GM23338 (cell line): ENCODE measurements around the gene ASB15. TPM values are rescaled to one million over a fixed set of nuclear protein-coding genes. Genes with fewer than 3 reads are reported as not detected.

ENCODE experiments used
- CREB1 ChIP-seq: fragments of 250-450 bp; sonication (Bioruptor Pico); IDR thresholded peaks from 2 replicates; pipeline ENCODE4 v1.5.0; 2020; ENCODE audit warnings: low read depth, mild to moderate bottlenecking, moderate library complexity
- EZH2 ChIP-seq: fragments of 200-600 bp; sonication (generic); IDR thresholded peaks from one replicate; pipeline ENCODE4 v1.8.0; 2017; ENCODE audit warnings: antibody characterized with exemption, mild to moderate bottlenecking, low read depth; ENCODE audit not compliant: unreplicated experiment
- EZH2phosphoT487 ChIP-seq: fragments of 200-600 bp; sonication (generic); IDR thresholded peaks from one replicate; pipeline ENCODE4 v1.8.1; 2018; ENCODE audit warnings: antibody characterized with exemption; ENCODE audit not compliant: unreplicated experiment
- NANOG ChIP-seq: IDR thresholded peaks from 2 replicates; pipeline ENCODE4 v1.6.1; 2016; ENCODE audit warnings: antibody characterized with exemption, borderline replicate concordance
- POLR2AphosphoS5 ChIP-seq: IDR thresholded peaks from 2 replicates; pipeline ENCODE4 v1.6.1; 2016; ENCODE audit warnings: antibody characterized with exemption, low read depth
- REST ChIP-seq: IDR thresholded peaks from one replicate; pipeline ENCODE4 v1.6.1; 2018; ENCODE audit warnings: antibody characterized with exemption; ENCODE audit not compliant: unreplicated experiment
- STAT1 ChIP-seq: IDR thresholded peaks from one replicate; pipeline ENCODE4 v1.6.1; 2016; ENCODE audit warnings: antibody characterized with exemption; ENCODE audit not compliant: unreplicated experiment
- ZNF114 ChIP-seq: fragments of 250-450 bp; sonication (Bioruptor Pico); IDR thresholded peaks from 2 replicates; pipeline ENCODE4 v1.5.0; 2020; ENCODE audit warnings: mild to moderate bottlenecking, moderate library complexity
- ZNF462 ChIP-seq: fragments of 250-450 bp; sonication (Bioruptor Pico); IDR thresholded peaks from 2 replicates; pipeline ENCODE4 v1.5.0; 2020; ENCODE audit warnings: mild to moderate bottlenecking, moderate library complexity
- polyA plus RNA-seq: library from polyadenylated mRNA; unstranded; fragments of >200 nt; fragmentation: Nextera tagmentation; extraction: Ambion mirVana; gene quantifications from 2 replicates; pipeline ENCODE4 v1.2.1, GENCODE V29; 2016
- total RNA-seq: library from RNA; depleted of rRNA; stranded (reverse); fragments of >200 nt; shearing (Covaris generic); gene quantifications from 2 replicates; pipeline ENCODE4 v1.2.3, GENCODE V29; 2014
- TF ChIP-seq, protein P1 (sequence below), 2 experiments: fragments of 200-600 bp in 1 of 2; sonication (generic) in 1 of 2; conservative IDR thresholded peaks; 2 replicates each; pipeline versions ENCODE4 v1.5.1 to v1.6.1; 2016 to 2017; ENCODE audit warnings: antibody characterized with exemption in 2 of 2, low read depth in 2 of 2, mild to moderate bottlenecking in 2 of 2, moderate library complexity in 1 of 2
- TF ChIP-seq, protein P2 (sequence below): IDR thresholded peaks from 2 replicates; pipeline ENCODE4 v1.6.1; 2016; ENCODE audit warnings: antibody characterized with exemption

The ASB15 gene
- total and polyA plus RNA-seq, 2 experiments from 2014 or later: not detected

DNA sequence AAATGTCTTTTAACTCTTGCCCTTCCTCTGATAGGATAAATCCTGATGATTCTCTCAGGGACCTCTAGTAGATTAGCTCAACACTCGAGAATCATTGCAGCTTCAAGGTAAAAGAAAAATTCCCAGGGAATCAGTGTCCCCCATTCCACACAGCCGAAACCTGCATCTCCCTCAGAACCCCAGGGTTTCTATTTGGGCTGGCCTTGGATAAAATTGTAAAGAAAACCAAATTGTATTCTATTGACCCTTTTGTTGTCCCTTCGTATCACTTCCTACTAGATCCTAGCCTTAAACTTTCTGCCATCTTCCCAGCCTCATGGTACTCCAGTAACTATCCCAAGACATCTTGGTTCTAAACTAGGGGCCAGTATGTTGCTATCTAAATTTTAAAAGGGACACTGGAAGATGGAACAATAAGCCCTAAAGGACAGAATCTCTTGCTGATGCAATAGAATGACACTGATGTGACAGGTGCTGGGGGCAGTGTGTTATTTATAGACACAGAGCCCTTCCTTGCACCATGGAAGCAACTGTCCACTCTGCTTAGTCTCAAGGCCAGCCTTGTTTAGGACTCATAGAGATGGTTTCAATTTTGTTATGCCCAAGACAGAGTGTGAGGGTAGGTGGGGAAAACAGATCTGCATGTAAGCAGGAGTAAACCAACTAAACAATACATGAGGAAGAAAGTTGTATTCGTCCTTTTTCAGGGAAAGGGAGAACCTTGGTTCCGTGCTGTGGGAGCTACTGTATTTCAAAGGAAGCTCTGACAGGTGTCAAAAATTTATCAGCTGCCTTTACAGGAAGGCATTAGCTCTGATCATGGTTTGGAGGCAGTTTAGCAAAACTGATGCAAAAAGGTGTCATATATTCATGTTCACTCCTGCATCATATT is 7.6 kb downstream of the ASB15 start (continued):
- no peak for TF ChIP-seq ZNF462 (CRISPR knock-in tag)
- TF ChIP-seq CREB1 (CRISPR knock-in tag): no peak
- TF ChIP-seq REST: no peak
- TF ChIP-seq, protein P1, sequence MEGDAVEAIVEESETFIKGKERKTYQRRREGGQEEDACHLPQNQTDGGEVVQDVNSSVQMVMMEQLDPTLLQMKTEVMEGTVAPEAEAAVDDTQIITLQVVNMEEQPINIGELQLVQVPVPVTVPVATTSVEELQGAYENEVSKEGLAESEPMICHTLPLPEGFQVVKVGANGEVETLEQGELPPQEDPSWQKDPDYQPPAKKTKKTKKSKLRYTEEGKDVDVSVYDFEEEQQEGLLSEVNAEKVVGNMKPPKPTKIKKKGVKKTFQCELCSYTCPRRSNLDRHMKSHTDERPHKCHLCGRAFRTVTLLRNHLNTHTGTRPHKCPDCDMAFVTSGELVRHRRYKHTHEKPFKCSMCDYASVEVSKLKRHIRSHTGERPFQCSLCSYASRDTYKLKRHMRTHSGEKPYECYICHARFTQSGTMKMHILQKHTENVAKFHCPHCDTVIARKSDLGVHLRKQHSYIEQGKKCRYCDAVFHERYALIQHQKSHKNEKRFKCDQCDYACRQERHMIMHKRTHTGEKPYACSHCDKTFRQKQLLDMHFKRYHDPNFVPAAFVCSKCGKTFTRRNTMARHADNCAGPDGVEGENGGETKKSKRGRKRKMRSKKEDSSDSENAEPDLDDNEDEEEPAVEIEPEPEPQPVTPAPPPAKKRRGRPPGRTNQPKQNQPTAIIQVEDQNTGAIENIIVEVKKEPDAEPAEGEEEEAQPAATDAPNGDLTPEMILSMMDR (conservative IDR thresholded peaks at IDR 0.05; ENCODE audit: low read depth in 2 of 2): no peak
- TF ChIP-seq, protein P2, sequence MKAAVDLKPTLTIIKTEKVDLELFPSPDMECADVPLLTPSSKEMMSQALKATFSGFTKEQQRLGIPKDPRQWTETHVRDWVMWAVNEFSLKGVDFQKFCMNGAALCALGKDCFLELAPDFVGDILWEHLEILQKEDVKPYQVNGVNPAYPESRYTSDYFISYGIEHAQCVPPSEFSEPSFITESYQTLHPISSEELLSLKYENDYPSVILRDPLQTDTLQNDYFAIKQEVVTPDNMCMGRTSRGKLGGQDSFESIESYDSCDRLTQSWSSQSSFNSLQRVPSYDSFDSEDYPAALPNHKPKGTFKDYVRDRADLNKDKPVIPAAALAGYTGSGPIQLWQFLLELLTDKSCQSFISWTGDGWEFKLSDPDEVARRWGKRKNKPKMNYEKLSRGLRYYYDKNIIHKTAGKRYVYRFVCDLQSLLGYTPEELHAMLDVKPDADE: no peak
- no peak for TF ChIP-seq NANOG
- TF ChIP-seq POLR2AphosphoS5: no peak
- no peak for TF ChIP-seq STAT1
- no peak for TF ChIP-seq ZNF114 (CRISPR knock-in tag)
- TF ChIP-seq EZH2: no peak
- no peak for TF ChIP-seq EZH2phosphoT487
